ENCODE results near the gene TMEM260.

The TMEM260 gene

DNA sequence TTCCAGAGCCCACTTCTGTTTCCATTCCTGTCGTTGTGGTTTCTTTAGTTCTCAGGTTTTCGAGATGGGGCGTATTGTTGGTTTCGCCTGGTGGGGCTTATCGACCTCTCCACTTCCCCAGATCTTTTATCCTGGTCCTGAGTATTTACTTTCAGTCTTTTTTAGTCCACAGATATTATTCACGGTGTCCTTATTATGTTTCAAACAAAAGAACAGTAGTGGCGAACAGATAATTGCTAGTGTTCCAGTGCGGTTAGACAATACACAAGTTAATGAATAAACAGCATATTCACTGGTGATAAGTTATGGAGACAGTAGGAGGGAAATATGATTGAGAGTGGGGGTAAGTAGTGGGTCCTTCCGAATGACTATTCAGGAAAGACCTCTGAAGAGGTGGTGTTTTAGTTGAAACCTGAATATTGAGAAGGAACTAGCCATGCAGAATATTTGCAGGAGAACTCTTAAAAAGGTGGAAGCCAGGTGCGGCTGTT, 668 bp downstream of the TMEM260 start:
- peak overlapping the region; percentile 68 for H3K4me3 ChIP-seq (ENCODE audit: low read length)
- TF ChIP-seq, protein P1, sequence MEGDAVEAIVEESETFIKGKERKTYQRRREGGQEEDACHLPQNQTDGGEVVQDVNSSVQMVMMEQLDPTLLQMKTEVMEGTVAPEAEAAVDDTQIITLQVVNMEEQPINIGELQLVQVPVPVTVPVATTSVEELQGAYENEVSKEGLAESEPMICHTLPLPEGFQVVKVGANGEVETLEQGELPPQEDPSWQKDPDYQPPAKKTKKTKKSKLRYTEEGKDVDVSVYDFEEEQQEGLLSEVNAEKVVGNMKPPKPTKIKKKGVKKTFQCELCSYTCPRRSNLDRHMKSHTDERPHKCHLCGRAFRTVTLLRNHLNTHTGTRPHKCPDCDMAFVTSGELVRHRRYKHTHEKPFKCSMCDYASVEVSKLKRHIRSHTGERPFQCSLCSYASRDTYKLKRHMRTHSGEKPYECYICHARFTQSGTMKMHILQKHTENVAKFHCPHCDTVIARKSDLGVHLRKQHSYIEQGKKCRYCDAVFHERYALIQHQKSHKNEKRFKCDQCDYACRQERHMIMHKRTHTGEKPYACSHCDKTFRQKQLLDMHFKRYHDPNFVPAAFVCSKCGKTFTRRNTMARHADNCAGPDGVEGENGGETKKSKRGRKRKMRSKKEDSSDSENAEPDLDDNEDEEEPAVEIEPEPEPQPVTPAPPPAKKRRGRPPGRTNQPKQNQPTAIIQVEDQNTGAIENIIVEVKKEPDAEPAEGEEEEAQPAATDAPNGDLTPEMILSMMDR (IDR thresholded peaks at IDR 0.05; ENCODE audit: insufficient read depth, low read depth, low read length, missing control alignments): no peak
- no peak for DNase-seq (ENCODE audit: low read depth)

DNA sequence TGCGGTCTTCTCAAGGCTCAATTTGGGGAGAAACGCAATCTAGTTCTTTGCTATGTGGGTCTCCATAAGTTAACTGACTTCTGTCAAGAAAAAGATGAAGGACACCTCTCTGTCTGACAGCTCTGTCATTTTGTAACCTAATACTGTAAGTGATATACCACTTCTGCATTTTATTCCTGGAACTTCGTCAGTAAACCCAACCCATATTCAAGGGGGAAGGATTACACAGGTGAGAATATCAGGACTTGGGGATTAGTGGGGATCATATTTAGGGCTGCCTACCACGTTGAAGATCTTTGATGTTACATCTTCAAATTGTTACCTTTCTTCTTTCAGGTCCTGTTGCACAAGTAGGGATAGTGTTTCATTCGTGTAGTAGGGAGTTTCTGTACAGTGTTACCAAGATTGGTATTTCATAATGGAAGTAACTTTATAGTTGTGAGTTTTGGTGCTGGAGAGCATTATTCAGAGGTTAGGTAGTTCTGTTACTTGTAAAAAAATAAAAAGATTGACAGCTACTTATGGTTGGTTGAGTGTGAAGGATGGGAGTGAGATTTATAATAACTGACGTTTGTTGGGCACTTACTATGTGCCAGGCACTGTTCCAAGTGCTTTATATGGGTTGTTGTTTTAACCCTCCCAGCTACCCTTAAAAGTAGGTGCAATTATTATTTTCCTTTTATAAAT, 1.6 kb downstream of the TMEM260 start:
- DNase-seq (ENCODE audit: low read depth): no peak
- peak overlapping the region; percentile 68 for H3K4me3 ChIP-seq (ENCODE audit: low read length)
- TF ChIP-seq, protein P1 (IDR thresholded peaks at IDR 0.05; ENCODE audit: insufficient read depth, low read depth, low read length, missing control alignments): no peak

DNA sequence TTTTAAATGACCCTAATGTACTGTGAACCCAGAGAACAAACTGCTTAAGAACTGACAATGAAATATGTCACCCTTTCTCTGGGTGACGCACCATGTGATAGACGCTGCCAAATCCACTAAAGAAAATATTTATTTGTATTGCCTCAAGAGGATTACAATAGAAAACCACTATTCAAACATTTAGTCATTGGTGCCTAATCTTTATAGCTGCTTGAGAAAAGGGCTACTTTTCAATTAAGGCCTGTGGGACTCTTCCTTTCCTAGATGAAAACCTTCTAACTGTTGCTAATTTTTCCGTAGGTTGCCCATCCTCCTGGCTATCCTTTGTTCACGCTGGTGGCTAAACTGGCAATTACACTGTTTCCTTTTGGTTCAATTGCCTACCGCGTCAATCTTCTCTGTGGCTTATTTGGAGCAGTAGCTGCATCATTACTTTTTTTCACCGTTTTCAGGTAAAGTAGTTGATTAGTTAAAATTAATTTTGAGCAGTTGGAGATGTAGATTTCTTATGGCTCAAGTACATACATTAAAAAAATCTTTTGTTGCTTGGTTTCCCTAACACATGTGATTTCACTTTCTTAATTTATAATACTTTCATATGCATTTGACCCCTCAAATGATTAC, 6.0 kb downstream of the TMEM260 start:
- TF ChIP-seq, protein P1 (IDR thresholded peaks at IDR 0.05; ENCODE audit: insufficient read depth, low read depth, low read length, missing control alignments): no peak
- DNase-seq (ENCODE audit: low read depth): peak; percentile 63
- no peak overlapping the region for H3K4me3 ChIP-seq (ENCODE audit: low read length)

DNA sequence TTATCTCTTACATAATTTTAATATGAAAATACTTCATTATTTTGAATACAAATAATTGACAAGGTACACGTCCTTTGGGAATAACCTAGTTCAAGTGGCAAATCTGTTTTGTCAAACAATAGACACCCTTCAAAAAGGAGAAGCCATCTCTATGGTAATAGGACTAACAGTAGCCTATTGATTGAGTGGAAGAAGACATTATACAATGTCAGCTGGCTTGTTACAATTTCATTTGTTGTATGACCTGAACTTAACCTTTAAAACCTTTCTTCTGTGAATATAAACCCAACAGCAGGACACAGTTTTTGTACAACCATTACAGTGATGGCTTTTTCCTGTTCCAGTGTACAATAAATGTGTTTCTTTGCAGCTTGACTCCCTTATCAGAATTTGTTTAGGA, 8.1 kb downstream of the TMEM260 start:
- TF ChIP-seq, protein P1 (IDR thresholded peaks at IDR 0.05; ENCODE audit: insufficient read depth, low read depth, low read length, missing control alignments): no peak
- DNase-seq (ENCODE audit: low read depth): no peak
- no peak overlapping the region for H3K4me3 ChIP-seq (ENCODE audit: low read length)

DNA sequence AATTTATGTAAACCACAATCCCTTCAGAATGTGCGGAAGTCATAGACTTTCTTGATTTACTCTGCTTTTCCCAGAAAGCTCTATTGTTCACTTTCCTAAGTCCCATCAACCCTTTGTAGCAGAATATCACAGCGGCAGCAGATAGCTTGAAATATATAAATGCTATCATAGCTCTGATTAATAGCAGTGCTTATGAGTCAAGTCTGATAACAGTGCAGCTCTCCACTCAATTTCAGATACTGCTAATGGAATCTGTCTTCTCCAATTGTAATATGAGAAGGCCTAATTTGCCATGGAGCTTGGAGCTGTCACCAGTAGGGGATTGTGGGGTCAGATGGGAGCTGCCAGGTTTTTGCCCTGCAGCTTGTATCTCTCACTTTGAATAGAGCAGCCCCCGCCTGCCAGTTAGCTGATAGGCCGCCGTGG, 10.9 kb downstream of the TMEM260 start:
- TF ChIP-seq, protein P1 (IDR thresholded peaks at IDR 0.05; ENCODE audit: insufficient read depth, low read depth, low read length, missing control alignments): no peak
- DNase-seq (ENCODE audit: low read depth): no peak
- no peak overlapping the region for H3K4me3 ChIP-seq (ENCODE audit: low read length)

DNA sequence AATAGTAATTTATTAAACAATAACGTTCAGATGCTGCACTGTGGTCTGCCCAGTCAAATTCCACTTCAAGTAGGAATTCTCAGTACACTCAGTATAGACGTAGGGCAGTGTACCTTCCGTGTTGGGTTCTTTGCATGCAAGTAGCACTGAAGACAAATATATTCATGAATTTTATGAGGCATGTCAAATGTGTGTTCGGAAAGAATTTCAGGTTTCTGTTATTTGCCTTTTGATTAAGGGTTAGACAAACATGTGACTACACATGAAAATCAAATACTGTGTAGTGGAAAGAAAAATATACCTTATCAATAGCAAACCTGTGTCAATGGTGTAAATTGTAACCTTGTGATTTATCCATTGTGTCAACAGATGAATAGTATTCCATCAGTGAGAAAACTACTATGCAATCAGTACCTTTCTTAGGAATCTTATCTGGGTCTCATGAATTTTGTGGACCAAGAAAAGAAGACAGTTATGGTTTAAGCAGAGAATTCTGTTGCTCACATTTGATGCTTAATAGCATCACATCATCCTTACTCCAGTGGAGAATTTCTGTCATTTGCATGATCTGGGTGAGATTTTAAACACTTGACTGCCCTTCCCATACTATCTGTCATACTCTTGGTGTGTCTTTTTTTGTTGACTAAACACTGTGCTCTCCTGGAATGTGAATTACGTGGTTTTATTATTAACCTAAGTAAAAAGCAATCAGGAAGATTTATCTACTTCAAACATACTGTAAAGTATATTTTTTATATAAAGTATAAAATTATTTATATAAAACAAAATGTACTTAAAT, 13.3 kb downstream of the TMEM260 start:
- DNase-seq (ENCODE audit: low read depth): no peak
- TF ChIP-seq, protein P1 (IDR thresholded peaks at IDR 0.05; ENCODE audit: insufficient read depth, low read depth, low read length, missing control alignments): no peak
- H3K4me3 ChIP-seq (ENCODE audit: low read length): no peak overlapping the region
